Measurements from ENCODE around the gene TMEM150A.
"Not testable (repeated sequence)": the region's sequence is repeated elsewhere in the genome, so short reads cannot be mapped to it uniquely, and the experiment has no call there.

Gene TMEM150A

GRCh38 chr2:85611705-85612587 lies 9.4 kb upstream of the TMEM150A start, which contains the start of gene C2orf68:
C2orf68 (minus strand) TSS chr2:85612066; CDS start chr2:85611984, 82 bp downstream.
- DNase-seq, result peak; percentile 16

- no peak for DNase-seq
Measured at GRCh38 chr2:85611217-85611704, 8.8 kb upstream of the TMEM150A start.

GRCh38 chr2:85607268-85608215 lies 5.0 kb upstream of the TMEM150A start:
- DNase-seq, result no peak

DNA sequence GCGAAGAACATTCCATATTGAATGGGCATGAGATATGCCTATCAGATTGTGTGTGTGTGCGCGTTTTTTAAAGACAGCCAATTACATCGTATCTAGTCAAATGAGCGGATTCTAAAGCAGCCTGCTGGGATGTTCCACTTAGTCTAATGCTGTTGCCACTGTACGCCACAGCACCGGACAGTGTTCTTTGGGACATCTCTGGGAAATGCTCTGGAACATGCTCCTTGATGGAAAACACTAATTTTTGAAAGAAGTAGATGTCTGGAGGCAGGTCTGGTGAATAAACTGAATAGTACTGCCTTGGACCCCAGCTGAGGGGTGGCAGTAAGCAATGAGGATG lies 3.6 kb upstream of the TMEM150A start:
- no peak for DNase-seq

- DNase-seq, result no peak
Measured at GRCh38 chr2:85605406-85606115, 3.1 kb upstream of the TMEM150A start.

DNA sequence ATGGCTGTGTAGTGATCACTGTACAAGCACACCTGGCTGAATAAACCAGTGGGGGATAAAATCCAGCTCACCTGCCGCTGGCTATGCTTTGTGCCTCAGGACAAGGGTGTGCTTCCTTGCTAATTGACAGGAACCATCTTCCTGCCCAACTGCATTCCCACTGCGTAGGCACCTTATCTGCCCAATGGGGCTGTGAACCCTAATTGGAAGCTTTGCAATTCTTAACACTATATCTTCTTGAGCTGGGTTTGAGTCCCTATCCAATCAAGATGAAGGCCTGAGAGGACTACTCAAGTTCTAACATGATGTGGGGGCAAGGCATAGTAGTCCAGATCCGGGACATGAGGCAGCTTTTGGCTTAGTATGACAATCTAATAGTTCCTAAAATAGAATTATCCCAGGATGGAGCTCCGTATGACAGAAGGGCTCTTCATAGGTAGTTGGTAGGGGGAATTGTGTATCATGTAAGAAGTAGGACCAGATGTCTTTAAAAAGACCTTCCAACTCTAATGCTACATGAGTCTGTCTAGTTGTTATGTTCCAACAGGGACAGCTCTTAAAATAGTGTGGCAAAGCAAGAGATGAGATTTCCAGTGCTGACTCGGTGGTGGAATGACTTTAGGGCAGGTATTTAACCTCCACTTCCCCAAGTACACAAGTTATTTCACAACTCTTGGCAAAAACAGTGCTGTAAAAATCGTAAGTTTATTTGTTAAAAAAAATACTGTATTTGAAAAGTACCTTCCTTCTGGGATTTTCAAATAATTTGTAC lies 2.3 kb upstream of the TMEM150A start:
- no peak for DNase-seq

DNA sequence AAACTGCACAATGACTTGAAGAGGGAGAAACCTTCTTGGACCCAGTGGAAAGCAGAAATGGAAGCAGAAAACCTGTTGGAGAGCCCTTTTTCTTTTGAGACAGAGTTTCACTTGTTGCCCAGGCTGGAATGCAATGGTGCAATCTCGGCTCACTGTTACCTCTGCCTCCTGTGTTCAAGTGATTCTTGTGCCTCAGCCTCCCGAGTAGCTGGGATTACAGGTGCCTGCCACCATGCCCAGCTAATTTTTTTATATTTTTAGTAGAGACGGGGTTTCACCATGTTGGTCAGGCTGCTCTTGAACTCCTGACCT lies 1.6 kb upstream of the TMEM150A start:
- not testable (repeated sequence) for DNase-seq

- DNase-seq, result no peak
Measured at GRCh38 chr2:85601771-85602475, 575 bp downstream of the TMEM150A start.

GRCh38 chr2:85600951-85601770 lies 1.3 kb downstream of the TMEM150A start:
- DNase-seq, result no peak

DNA sequence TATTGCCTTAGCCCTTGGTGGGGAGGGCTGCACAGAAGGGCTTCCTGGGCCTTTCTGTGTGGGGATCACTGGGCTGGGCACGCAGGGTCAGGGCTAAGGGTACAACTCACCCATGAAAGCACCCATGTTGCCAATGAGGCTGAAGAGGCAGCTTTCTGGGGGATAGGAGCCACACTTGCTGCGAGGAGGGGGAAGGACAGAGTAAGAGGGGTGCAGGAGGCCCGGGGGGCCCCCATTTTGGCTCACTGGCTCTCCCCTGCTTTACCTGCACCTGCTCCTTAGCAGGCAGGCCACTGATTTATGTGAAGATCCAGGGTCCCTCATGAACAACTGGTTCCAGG lies 2.3 kb downstream of the TMEM150A start:
- DNase-seq, result no peak

DNA sequence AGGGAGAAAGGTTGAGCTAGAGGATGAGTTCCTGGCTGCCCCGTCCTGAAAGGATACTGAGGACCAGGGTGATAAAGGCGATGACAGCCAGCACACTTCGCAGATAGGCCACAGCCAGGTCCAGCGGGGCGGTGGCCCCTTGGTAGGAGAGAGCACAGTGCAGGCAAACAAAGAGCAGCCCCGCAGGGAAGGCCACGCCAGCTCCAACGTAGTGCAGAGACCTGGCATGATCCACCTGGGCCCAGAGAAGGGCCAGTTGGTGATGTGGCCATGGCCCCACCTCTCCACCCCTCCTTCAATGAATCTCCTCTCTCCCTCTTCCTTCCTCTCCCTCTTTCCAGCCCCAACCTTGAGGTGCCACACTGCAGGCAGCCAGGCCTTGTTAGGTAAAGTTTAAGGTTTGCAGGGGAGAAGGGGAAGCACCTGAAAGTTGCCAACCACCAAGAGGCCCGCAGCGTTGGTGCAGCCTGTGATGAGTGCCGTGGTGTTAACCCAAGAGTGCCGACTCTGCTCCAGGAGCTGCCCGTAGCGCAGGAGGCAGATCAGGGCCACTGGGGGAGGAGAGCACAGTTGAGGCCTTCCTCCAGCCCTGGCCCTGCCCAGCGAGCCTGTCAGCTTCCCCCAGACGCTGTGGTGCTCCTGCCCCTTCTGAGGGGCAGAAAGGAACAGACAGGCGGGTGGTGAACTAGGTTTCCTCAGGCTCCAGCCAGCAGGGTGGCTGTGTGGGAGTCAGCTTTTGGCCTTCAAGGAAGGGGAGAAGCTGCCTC lies 2.8 kb downstream of the TMEM150A start:
- no peak for DNase-seq

DNA sequence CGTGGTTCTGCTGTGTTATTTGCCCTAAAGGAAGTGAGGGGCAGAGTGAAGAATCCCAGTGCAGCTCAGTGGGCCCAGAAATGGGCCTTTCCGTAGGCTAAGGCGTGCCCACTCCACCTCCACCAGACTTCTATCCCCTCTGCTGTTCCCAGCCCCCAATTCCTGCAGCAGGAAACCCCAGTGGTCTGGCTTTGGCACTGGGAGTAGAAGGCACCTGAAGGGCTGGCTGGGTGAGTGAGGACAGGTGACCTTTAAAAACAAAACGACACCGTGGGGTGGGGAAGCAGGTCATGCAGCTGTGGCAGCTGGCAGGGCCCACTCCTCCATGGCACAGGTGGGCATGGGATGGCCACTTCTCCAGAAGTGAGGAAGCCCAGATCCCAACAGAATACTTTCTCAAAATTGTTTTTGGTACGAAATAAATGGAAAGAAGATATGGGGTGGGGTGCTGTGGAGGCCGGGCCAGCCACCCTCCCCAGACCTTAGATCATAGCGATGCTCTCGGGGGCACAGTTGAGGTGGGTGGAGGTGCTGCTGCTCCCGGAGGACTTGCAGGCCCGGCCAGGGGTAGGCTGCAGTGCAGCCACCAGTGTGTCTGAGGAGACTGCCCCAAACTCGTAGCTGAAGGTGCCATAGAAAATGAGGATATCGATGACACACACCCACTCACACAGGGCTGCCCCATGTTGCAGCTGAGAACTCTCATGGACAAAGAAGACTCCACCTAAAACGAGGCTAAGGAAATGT lies 3.7 kb downstream of the TMEM150A start:
- no peak for DNase-seq

DNA sequence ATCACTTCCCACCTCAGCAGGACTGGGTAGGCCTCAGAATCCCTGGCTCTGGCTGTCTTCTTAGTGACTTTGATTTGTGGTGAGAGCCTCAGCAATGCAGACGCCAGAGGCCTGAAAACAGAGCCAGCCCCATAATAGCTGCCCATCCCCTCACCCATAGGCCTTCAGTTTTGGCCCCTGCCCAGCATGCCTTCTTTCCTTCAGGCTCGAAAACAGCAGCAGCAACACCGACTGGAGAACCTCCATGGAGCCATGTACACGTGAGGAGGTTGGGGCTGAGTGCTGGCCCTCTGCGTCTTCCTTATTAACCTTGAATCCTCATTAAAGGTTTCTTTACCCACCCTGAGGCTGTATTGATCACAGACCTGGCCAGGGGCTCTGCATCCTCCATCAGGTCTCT lies 5.3 kb downstream of the TMEM150A start:
- no peak for DNase-seq

DNA sequence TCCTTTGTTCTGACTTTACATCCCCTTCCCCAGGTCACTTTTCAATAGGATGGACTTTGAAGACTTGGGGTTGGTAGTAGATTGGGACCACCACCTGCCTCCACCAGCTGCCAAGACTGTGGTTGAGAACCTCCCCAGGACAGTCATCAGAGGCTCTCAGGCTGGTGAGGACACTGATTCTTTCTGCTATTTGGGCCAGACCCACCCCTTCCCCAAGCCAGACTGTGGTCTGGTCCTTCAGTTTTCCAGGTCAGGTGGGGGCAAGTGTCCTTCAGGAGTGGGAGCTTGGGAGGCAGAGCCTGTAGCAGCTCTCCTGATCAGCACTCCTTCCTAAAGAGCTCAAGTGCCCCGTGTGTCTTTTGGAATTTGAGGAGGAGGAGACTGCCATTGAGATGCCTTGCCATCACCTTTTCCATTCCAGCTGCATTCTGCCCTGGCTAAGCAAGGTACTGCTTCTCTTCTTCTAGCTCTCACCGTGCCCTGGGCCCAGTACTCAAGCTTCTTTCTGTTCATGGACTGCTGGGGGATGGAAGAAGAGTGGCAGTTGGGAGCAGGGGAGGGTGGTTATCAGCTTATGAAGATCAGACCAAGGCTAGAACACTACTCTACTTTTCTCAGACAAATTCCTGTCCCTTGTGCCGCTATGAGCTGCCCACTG lies 5.9 kb downstream of the TMEM150A start:
- DNase-seq, result no peak

GRCh38 chr2:85596026-85596333 lies 6.5 kb downstream of the TMEM150A start:
- DNase-seq, result no peak

GRCh38 chr2:85595301-85596025 lies 7.0 kb downstream of the TMEM150A start, which contains the start of gene RNF181:
RNF181 (plus strand) TSS chr2:85595745; CDS start chr2:85595764, 19 bp downstream.
- peak; percentile 83 for DNase-seq

- DNase-seq, result no peak
Measured at GRCh38 chr2:85594715-85595300, 7.7 kb downstream of the TMEM150A start.

GRCh38 chr2:85593023-85593422 lies 9.5 kb downstream of the TMEM150A start:
- no peak for DNase-seq
